Neural progenitor cell (in vitro differentiated cells): Measurements from ENCODE around the gene MTHFSD.

Source experiments
- CTCF ChIP-seq: fragments of 200-600 bp; sonication (generic); IDR thresholded peaks from 2 replicates; pipeline ENCODE4 v1.5.1; 2017; ENCODE audit warnings: antibody characterized with exemption, mild to moderate bottlenecking
- EZH2 ChIP-seq: fragments of 200-600 bp; sonication (generic); IDR thresholded peaks from 2 replicates; pipeline ENCODE4 v1.6.1; 2017; ENCODE audit warnings: antibody characterized with exemption, mild to moderate bottlenecking, moderate library complexity
- EZH2phosphoT487 ChIP-seq: fragments of 200-600 bp; sonication (generic); IDR thresholded peaks from 2 replicates; pipeline ENCODE4 v1.6.1; 2017; ENCODE audit warnings: antibody characterized with exemption

GRCh38 chr16:86587487-86587886, 32.5 kb upstream of the MTHFSD start:
- TF ChIP-seq CTCF = no peak
- TF ChIP-seq EZH2 = no peak
- no peak for TF ChIP-seq EZH2phosphoT487
